Measurements from ENCODE around the gene TGM1.

DNA sequence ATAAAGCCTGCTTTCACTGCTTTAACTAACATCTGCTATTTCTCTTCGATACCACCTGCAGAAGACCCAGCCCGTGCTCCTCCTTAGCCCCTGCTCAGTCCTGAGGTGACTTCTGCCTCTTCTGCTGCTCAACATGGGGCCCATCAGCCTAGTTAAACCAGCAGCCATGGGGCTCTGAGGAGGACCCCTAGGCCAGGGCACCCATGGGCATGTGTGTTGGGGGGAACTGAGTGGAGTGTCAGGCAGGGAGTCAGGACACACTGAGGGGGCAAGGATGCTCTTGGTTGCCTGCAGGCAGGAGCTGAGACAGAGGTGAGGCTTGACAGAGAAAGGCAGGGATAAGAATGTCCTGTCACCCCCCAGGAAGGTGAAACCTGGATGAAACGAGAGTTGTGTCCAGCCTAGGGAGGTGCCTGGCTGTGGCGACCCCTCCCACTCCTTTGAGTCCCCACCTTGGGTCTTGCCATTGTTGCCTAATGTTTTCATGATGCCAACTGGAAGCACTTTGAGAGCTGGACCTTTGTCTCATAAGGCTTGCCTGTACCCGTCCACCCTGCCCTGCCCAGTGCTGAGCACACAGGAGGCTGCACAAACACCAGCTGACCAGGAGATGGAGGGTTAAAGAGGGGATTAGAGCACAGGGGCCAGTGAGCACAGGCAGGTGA lies 21.0 kb upstream of the TGM1 start:
- TF ChIP-seq, protein P1, sequence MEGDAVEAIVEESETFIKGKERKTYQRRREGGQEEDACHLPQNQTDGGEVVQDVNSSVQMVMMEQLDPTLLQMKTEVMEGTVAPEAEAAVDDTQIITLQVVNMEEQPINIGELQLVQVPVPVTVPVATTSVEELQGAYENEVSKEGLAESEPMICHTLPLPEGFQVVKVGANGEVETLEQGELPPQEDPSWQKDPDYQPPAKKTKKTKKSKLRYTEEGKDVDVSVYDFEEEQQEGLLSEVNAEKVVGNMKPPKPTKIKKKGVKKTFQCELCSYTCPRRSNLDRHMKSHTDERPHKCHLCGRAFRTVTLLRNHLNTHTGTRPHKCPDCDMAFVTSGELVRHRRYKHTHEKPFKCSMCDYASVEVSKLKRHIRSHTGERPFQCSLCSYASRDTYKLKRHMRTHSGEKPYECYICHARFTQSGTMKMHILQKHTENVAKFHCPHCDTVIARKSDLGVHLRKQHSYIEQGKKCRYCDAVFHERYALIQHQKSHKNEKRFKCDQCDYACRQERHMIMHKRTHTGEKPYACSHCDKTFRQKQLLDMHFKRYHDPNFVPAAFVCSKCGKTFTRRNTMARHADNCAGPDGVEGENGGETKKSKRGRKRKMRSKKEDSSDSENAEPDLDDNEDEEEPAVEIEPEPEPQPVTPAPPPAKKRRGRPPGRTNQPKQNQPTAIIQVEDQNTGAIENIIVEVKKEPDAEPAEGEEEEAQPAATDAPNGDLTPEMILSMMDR (conservative IDR thresholded peaks at IDR 0.05 in 1 of 2, IDR thresholded peaks at IDR 0.05 in 1 of 2; ENCODE audit: low read depth in 1 of 2, low read length in 2 of 2) = no peak
- TF ChIP-seq EZH2 (IDR thresholded peaks at IDR 0.05; ENCODE audit: low read length, missing control alignments) = no peak
